ENCODE measurements around the gene NFIA. TPM values are rescaled to one million over a fixed set of nuclear protein-coding genes. Genes with fewer than 3 reads are reported as not detected.

NFIA gene
- total and polyA plus RNA-seq, 9 of the 15 experiments (the other 6 are each of a cell fraction or from before 2014, with no cell fraction given), result 5.3 to 24.9 (median 9.8) TPM

DNA sequence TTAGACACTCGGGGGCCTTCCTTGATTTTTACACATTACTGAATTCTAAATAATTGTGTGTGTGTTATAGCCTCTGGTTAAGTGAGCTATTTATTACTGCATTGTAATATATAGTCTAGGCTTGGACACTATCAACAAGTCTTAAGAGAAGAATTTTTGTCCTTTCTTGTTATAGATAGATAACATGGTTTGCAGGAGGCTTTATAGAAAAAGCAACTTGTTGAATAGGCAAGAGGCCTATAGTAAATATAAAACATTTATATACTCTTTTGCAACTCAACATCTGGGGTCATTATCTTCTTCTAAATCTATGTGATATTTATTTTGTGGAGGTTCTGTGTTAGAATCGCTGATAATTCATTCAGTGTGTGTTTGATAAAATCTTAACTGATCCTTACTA, 293.8 kb downstream of the NFIA start:
- BruUV-seq (replicated peaks), result no TSS peak
- ATAC-seq (no peak), DNase-seq (ENCODE audit: extremely low read depth in 1 of 4, low spot score in 3 of 4) (no peak), FAIRE-seq (no peak)
- TF ChIP-seq ATF7 (IDR thresholded peaks at IDR 0.05) (no peak), TCF7L2 (IDR thresholded peaks at IDR 0.05; ENCODE audit: low read depth, low read length) (no peak), MAFF (IDR thresholded peaks at IDR 0.05; ENCODE audit: low read length) (no peak), MYNN (IDR thresholded peaks at IDR 0.05) (no peak), MYNN (CRISPR knock-in tag; IDR thresholded peaks at IDR 0.05) (no peak), EP400 (IDR thresholded peaks at IDR 0.05) (no peak), ZNF551 (CRISPR knock-in tag; IDR thresholded peaks at IDR 0.05) (no peak), ZNF146 (CRISPR knock-in tag; IDR thresholded peaks at IDR 0.05; ENCODE audit: unreplicated experiment) (no peak), ZNF124 (CRISPR knock-in tag; IDR thresholded peaks at IDR 0.05) (no peak), ILF3 (IDR thresholded peaks at IDR 0.05; ENCODE audit: borderline replicate concordance) (no peak), TAF15 (IDR thresholded peaks at IDR 0.05; ENCODE audit: low read depth, low read length) (no peak), NUFIP1 (IDR thresholded peaks at IDR 0.05; ENCODE audit: partially characterized antibody) (no peak), SETDB1 (IDR thresholded peaks at IDR 0.05; ENCODE audit: low read length) (no peak)
- TF ChIP-seq, protein P1, sequence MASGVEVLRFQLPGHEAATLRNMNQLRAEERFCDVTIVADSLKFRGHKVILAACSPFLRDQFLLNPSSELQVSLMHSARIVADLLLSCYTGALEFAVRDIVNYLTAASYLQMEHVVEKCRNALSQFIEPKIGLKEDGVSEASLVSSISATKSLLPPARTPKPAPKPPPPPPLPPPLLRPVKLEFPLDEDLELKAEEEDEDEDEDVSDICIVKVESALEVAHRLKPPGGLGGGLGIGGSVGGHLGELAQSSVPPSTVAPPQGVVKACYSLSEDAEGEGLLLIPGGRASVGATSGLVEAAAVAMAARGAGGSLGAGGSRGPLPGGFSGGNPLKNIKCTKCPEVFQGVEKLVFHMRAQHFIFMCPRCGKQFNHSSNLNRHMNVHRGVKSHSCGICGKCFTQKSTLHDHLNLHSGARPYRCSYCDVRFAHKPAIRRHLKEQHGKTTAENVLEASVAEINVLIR (CRISPR knock-in tag; IDR thresholded peaks at IDR 0.05), result no peak
- ChIA-PET CTCF (ENCODE audit: low intra/inter-chr PET ratio) (no interaction called here), POLR2A (interaction anchor here (1.2 kb wide), 1 partner anchor 109 kb away, joined by 3 read pairs; no protein-coding TSS in a partner anchor)
- intact Hi-C loops (cut with micrococcal nuclease) (no loop called here), in situ Hi-C loops (cut with MboI) (no loop called here)
- Histone ChIP-seq H3K4me1 (replicated peaks in 1 of 2; ENCODE audit: control insufficient read depth in 2 of 2, insufficient read depth in 2 of 2, low read length in 2 of 2) (peaks cover 0 to 5% of the 10 kb centered on the region in 2 experiments; a peak in 3 of 5 replicates), H3K4me2 (ENCODE audit: insufficient read depth, low read length) (no peak overlapping the region), H3K27me3 (ENCODE audit: control insufficient read depth in 2 of 2, insufficient read depth in 2 of 2, low read length in 2 of 2) (no peaks in the 10 kb centered on the region), H3K79me2 (ENCODE audit: control insufficient read depth, insufficient read depth, low read length) (no peaks in the 10 kb centered on the region), H2AFZ (ENCODE audit: low read depth, low read length) (no peak overlapping the region), H3K9me1 (ENCODE audit: control insufficient read depth, insufficient read depth, low read length) (no peaks in the 10 kb centered on the region), H3K4me3 (no peak overlapping the region), H3K9ac (ENCODE audit: insufficient read depth in 1 of 2, low read depth in 2 of 2, low read length in 2 of 2) (no peak overlapping the region), H3K9me3 (replicated peaks; ENCODE audit: control insufficient read depth, insufficient read depth, low read depth, low read length) (no peaks in the 10 kb centered on the region), H3K36me3 (ENCODE audit: control insufficient read depth, insufficient read depth, low read length) (no peaks in the 10 kb centered on the region; the same call in 2 of the 3 replicates), H4K20me1 (replicated peaks; ENCODE audit: control insufficient read depth, insufficient read depth, low read length) (no peaks in the 10 kb centered on the region), H3K27ac (ENCODE audit: extremely low read depth, low read depth, low read length) (no peak overlapping the region)
- WGBS (ENCODE audit: insufficient coverage, low coverage, missing lambda C conversion rate), result 67% methylated on average over 2 of the region's 2 CpGs
